ENCODE data around the gene SSUH2. TPM values are rescaled to one million over a fixed set of nuclear protein-coding genes. Genes with fewer than 3 reads are reported as not detected.
A peak's percentile ranks its signal among the peaks of the same experiment; 100 is the strongest.

SSUH2 gene
- total RNA-seq, 1 experiment from 2014 or later: 0.94 TPM

GRCh38 chr3:8574670-8575322, 69.8 kb downstream of the SSUH2 start (continued):
- TF ChIP-seq PRDM15 (CRISPR knock-in tag; IDR thresholded peaks at IDR 0.05) (no peak), SMAD3 (CRISPR knock-in tag; IDR thresholded peaks at IDR 0.05; ENCODE audit: borderline replicate concordance) (no peak)

GRCh38 chr3:8574040-8574669, 70.4 kb downstream of the SSUH2 start:
- ATAC-seq (peak; percentile 58), DNase-seq (ENCODE audit: low spot score) (no peak)
- Mint-ChIP-seq H3K9me3 (no peaks in the 10 kb centered on the region), H3K4me1 (peaks cover 6% of the 10 kb centered on the region), H3K27me3 (ENCODE audit: low read depth) (no peaks in the 10 kb centered on the region), H3K36me3 (peaks cover 7% of the 10 kb centered on the region), H3K27ac (no peak overlapping the region), H3K4me3 (no peak overlapping the region)
- ChIA-PET CTCF (no interaction called here), POLR2A (no interaction called here)
- TF ChIP-seq SP1 (CRISPR knock-in tag; conservative IDR thresholded peaks at IDR 0.05): no peak
- TF ChIP-seq ELF4 (CRISPR knock-in tag; IDR thresholded peaks at IDR 0.05; ENCODE audit: low read depth): no peak
- no peak for TF ChIP-seq SMAD3 (CRISPR knock-in tag; IDR thresholded peaks at IDR 0.05; ENCODE audit: borderline replicate concordance)
- TF ChIP-seq ATF6 (CRISPR knock-in tag; IDR thresholded peaks at IDR 0.05): no peak
- no peak for TF ChIP-seq CBFB (CRISPR knock-in tag; IDR thresholded peaks at IDR 0.05; ENCODE audit: low read depth)
- no peak for TF ChIP-seq ZNF396 (CRISPR knock-in tag; IDR thresholded peaks at IDR 0.05; ENCODE audit: borderline replicate concordance)
- no peak for TF ChIP-seq TP53 (CRISPR knock-in tag; IDR thresholded peaks at IDR 0.05)
- TF ChIP-seq HMGXB4 (CRISPR knock-in tag; IDR thresholded peaks at IDR 0.05): no peak
- TF ChIP-seq GRHL2 (CRISPR knock-in tag; IDR thresholded peaks at IDR 0.05; ENCODE audit: insufficient replicate concordance, severe bottlenecking): no peak
- TF ChIP-seq ATF1 (CRISPR knock-in tag; IDR thresholded peaks at IDR 0.05): no peak
- TF ChIP-seq E2F5 (CRISPR knock-in tag; IDR thresholded peaks at IDR 0.05): no peak
- TF ChIP-seq HMGA2 (CRISPR knock-in tag; IDR thresholded peaks at IDR 0.05): no peak
- TF ChIP-seq ZNF317 (CRISPR knock-in tag; IDR thresholded peaks at IDR 0.05; ENCODE audit: borderline replicate concordance, low read depth): no peak
- TF ChIP-seq NR1H2 (CRISPR knock-in tag; IDR thresholded peaks at IDR 0.05): no peak
